Cardiac muscle cell (in vitro differentiated cells and primary cell): ENCODE results near the gene LARGE1. TPM values are rescaled to one million over a fixed set of nuclear protein-coding genes. Genes with fewer than 3 reads are reported as not detected.

Experiments
- DNase-seq, 2 donors: peaks; one replicate each; pipeline versions ENCODE4 v3.0.0 to v3.0.0-alpha.2; 2010 to 2017; ENCODE audit warnings: low read depth in 1 of 2, low spot score in 1 of 2
- H3K27ac ChIP-seq: fragments of 200-600 bp; sonication (generic); 2 replicates; pipeline ENCODE4 v1.5.1; 2016
- H3K27me3 ChIP-seq: fragments of 200-600 bp; sonication (generic); 2 replicates; pipeline ENCODE4 v1.6.0; 2016; ENCODE audit warnings: control low read depth
- H3K36me3 ChIP-seq: fragments of 200-600 bp; sonication (generic); 2 replicates; pipeline ENCODE4 v1.5.1; 2016; ENCODE audit warnings: control low read depth
- H3K4me1 ChIP-seq: fragments of 200-600 bp; sonication (generic); 2 replicates; pipeline ENCODE4 v1.8.1; 2017; ENCODE audit warnings: low read depth, mild to moderate bottlenecking, mixed run types
- H3K4me3 ChIP-seq: fragments of 200-600 bp; sonication (generic); 2 replicates; pipeline ENCODE4 v1.5.1; 2016; ENCODE audit warnings: mild to moderate bottlenecking
- H3K9me3 ChIP-seq: fragments of 200-600 bp; sonication (generic); 2 replicates; pipeline ENCODE4 v1.5.1; 2017; ENCODE audit warnings: low read depth, mild to moderate bottlenecking, control low read depth
- polyA plus RNA-seq: library from polyadenylated mRNA; unstranded; fragments of >200 nt; fragmentation: Nextera tagmentation; extraction: Ambion mirVana; gene quantifications from 2 replicates; pipeline ENCODE4 v1.2.1, GENCODE V29; 2016
- total RNA-seq: library from RNA; depleted of rRNA; stranded (reverse); fragments of >200 nt; gene quantifications from 2 replicates; pipeline ENCODE4 v1.2.3, GENCODE V29; 2016
- TF ChIP-seq, protein P1 (sequence below): IDR thresholded peaks from 2 replicates; pipeline ENCODE4 v1.5.1; 2012; ENCODE audit warnings: low read depth, mild to moderate bottlenecking, low read length

The LARGE1 gene
- total and polyA plus RNA-seq, 2 experiments from 2014 or later = 18.4 to 34.3 TPM

DNA sequence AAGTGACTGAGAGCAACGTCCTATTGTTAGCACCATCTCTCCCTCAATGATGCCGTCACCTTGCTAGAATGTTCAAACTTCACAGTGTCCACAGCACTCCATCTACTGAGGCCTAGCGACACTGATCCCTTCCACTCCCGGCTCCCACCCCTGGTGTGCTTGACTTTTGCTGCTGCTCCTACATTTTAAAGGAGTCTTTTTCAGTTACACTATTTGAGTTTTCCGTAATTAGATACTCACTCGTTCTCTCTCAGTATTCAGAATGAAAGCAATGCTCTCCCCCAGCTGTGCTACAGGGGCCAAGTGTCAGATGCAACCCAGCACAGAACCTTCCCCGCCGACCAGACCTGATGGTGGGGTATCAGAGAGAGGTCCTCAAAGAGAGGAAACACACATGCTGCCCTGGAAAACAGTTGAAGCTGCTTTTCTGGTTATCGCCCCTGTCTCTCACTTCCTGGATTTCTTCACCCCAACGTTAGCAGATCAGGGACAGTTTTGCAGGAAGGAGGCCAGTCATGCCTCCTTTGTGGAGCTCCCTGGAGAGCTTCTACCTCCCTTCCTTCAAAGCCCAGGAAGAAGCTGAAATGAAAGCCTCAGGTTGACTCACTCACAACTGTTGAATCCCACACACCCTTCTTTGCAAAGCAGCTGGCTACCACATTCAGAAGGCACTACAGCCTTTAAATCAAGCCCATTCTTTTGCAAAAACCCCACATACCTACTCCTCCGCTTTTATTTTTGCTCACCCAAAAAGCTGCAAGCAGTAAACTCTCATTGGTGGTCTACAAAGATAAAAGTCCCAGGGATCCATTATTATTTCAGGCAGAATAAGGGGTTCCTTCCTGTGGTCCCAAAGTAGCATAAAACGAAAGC, 23.5 kb downstream of the LARGE1 start:
- TF ChIP-seq, protein P1, sequence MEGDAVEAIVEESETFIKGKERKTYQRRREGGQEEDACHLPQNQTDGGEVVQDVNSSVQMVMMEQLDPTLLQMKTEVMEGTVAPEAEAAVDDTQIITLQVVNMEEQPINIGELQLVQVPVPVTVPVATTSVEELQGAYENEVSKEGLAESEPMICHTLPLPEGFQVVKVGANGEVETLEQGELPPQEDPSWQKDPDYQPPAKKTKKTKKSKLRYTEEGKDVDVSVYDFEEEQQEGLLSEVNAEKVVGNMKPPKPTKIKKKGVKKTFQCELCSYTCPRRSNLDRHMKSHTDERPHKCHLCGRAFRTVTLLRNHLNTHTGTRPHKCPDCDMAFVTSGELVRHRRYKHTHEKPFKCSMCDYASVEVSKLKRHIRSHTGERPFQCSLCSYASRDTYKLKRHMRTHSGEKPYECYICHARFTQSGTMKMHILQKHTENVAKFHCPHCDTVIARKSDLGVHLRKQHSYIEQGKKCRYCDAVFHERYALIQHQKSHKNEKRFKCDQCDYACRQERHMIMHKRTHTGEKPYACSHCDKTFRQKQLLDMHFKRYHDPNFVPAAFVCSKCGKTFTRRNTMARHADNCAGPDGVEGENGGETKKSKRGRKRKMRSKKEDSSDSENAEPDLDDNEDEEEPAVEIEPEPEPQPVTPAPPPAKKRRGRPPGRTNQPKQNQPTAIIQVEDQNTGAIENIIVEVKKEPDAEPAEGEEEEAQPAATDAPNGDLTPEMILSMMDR = no peak
- H3K4me3 ChIP-seq = no peak overlapping the region
- no peak overlapping the region for H3K27ac ChIP-seq
- no peaks in the 10 kb centered on the region for H3K27me3 ChIP-seq
- H3K9me3 ChIP-seq = no peaks in the 10 kb centered on the region
- no peaks in the 10 kb centered on the region for H3K36me3 ChIP-seq
- peaks cover 11% of the 10 kb centered on the region for H3K4me1 ChIP-seq
- peak in 1 of 2 donors; percentile 13 for DNase-seq

DNA sequence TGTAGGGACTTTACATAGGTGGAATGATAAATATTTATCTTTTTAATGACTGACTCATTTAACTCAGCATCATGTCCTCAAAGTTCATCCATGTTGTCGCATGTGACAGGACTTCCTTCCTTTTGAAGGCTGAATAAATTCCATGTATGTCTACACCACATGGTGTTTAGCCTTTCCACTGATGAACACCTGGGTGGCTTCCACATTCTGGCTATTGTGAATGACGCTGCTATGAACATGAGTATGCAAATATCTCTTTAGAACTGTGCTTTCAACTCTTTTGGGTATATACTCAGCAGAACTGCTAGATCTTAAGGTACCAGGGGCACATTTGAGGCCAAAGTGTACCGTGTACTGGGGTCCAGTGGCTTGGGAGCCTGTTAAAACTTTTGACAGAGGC, 24.1 kb downstream of the LARGE1 start:
- TF ChIP-seq, protein P1 = no peak
- no peak overlapping the region for H3K27ac ChIP-seq
- no peaks in the 10 kb centered on the region for H3K27me3 ChIP-seq
- no peaks in the 10 kb centered on the region for H3K36me3 ChIP-seq
- H3K4me1 ChIP-seq = peaks cover 11% of the 10 kb centered on the region
- no peak overlapping the region for H3K4me3 ChIP-seq
- H3K9me3 ChIP-seq = no peaks in the 10 kb centered on the region
- no peak for DNase-seq

DNA sequence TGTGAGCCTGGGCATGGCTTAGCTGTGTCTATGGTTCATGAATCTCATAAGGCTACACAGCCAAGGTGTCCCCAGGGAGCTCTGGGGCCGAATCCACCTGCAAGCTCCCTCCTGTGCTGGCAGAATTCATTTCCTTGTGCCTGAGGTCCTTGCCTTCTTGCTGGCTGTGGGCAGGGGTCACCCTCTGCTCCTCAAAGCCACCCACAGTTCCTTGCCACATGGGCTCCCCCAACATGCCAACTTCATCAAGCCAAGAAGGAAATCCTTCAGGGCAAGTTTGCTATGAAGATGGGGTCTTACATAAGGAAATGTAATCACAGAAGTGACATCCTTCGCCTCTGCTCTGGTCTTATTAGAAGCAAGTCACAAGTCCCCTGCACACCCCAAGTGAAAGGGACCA, 24.8 kb downstream of the LARGE1 start:
- TF ChIP-seq, protein P1 = no peak
- no peak overlapping the region for H3K27ac ChIP-seq
- H3K4me3 ChIP-seq = no peak overlapping the region
- no peak for DNase-seq
- H3K36me3 ChIP-seq = no peaks in the 10 kb centered on the region
- H3K4me1 ChIP-seq = peaks cover 11% of the 10 kb centered on the region
- H3K9me3 ChIP-seq = no peaks in the 10 kb centered on the region
- H3K27me3 ChIP-seq = no peaks in the 10 kb centered on the region

DNA sequence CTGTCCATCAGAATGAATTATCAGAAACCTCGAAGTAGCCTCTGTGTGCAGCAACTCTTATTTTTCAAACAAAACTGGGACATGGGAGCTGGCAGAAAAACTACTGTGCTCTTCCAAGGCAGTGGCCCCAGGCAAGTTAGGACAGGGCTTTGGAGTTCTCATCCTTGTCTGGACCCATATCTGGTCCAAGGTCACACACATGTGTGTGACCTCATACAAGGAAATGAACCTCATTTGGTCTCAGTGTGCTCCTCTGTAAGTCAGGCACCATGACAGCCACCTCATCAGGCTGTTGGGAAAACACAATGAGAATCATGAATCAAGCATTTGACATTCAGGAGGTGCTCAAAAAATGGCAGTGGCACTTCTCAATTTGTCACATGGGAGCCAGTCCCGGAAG, 25.8 kb downstream of the LARGE1 start:
- no peaks in the 10 kb centered on the region for H3K27me3 ChIP-seq
- peaks cover 11% of the 10 kb centered on the region for H3K4me1 ChIP-seq
- no peak for DNase-seq
- TF ChIP-seq, protein P1 = no peak
- no peaks in the 10 kb centered on the region for H3K9me3 ChIP-seq
- H3K36me3 ChIP-seq = no peaks in the 10 kb centered on the region
- H3K27ac ChIP-seq = no peak overlapping the region
- no peak overlapping the region for H3K4me3 ChIP-seq

DNA sequence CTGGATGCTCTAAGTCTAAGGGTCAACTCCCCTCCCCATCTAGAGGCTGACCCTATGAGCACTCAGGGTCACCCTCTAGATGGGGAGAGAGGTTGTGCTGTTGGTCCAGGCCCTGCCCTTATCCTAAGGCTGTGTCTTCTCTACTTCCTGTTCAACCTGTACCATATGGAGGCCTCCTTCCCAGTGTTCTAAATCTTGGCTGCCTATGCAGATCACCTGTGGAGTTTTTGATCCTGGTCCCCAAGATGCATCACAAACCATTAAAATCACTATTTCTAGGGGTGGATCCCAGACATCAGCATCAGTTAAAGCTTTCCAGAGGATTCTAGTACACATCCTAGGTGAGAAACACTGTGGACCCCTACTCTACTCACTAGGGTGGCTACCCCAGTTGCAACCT, 26.2 kb downstream of the LARGE1 start:
- Histone ChIP-seq H3K27ac (no peak overlapping the region), H3K27me3 (no peaks in the 10 kb centered on the region), H3K9me3 (no peaks in the 10 kb centered on the region), H3K36me3 (no peaks in the 10 kb centered on the region), H3K4me1 (peaks cover 11% of the 10 kb centered on the region), H3K4me3 (no peak overlapping the region)
- TF ChIP-seq, protein P1 = no peak
- no peak for DNase-seq
